Neural cell (in vitro differentiated cells): ENCODE measurements around the gene ALS2CL. TPM values are rescaled to one million over a fixed set of nuclear protein-coding genes. Genes with fewer than 3 reads are reported as not detected.

Source experiments
- H2AFZ ChIP-seq: fragments of 200-600, 300-800 bp; sonication (generic), shearing (Covaris generic); 2 replicates; pipeline ENCODE4 v1.6.0; 2014; ENCODE audit warnings: low read depth, mild to moderate bottlenecking, antibody characterized with exemption, low read length, moderate library complexity
- H3F3A ChIP-seq: fragments of 200-600 bp; shearing (Covaris generic); 2 replicates; pipeline ENCODE4 v1.6.1; 2016; ENCODE audit warnings: mild to moderate bottlenecking, moderate library complexity, mixed read lengths, antibody characterized with exemption, low read length; ENCODE audit not compliant: insufficient read depth, poor library complexity, severe bottlenecking
- H3K27ac ChIP-seq: fragments of 200-600, 300-800 bp; sonication (generic), shearing (Covaris generic); 2 replicates; pipeline ENCODE4 v1.5.1; 2014; ENCODE audit warnings: mild to moderate bottlenecking, low read length, moderate library complexity
- H3K27me3 ChIP-seq: fragments of 300-800, 200-600 bp; sonication (generic), shearing (Covaris generic); 2 replicates; pipeline ENCODE4 v1.6.0; 2014; ENCODE audit warnings: mild to moderate bottlenecking, low read depth, low read length, moderate library complexity; ENCODE audit not compliant: insufficient read depth
- H3K36me3 ChIP-seq: fragments of 300-800, 200-600 bp; sonication (generic), shearing (Covaris generic); 2 replicates; pipeline ENCODE4 v1.5.1; 2014; ENCODE audit warnings: mild to moderate bottlenecking, antibody characterized with exemption, low read length, moderate library complexity; ENCODE audit not compliant: insufficient read depth
- H3K4me2 ChIP-seq: fragments of 300-800, 200-600 bp; sonication (generic), shearing (Covaris generic); 2 replicates; pipeline ENCODE4 v1.6.0; 2014; ENCODE audit warnings: mild to moderate bottlenecking, low read length
- H3K4me3 ChIP-seq: fragments of 300-800, 200-600 bp; sonication (generic), shearing (Covaris generic); 2 replicates; pipeline ENCODE4 v1.5.1; 2014; ENCODE audit warnings: mild to moderate bottlenecking, low read length, moderate library complexity
- H3K79me2 ChIP-seq: fragments of 200-600 bp; shearing (Covaris generic); replicated peaks from 2 replicates; pipeline ENCODE4 v1.6.0; 2014; ENCODE audit warnings: mild to moderate bottlenecking, low read length, moderate library complexity; ENCODE audit not compliant: insufficient read depth
- H3K9ac ChIP-seq: fragments of 300-800, 200-600 bp; sonication (generic), shearing (Covaris generic); 2 replicates; pipeline ENCODE4 v1.6.1; 2016; ENCODE audit warnings: mild to moderate bottlenecking, low read length, mixed read lengths
- H3K9me2 ChIP-seq: fragments of 200-600 bp; shearing (Covaris generic); 2 replicates; pipeline ENCODE4 v1.6.1; 2016; ENCODE audit warnings: mild to moderate bottlenecking, low read length, mixed read lengths; ENCODE audit not compliant: insufficient read depth
- H3K9me3 ChIP-seq: fragments of 200-600, 300-800 bp; sonication (generic), shearing (Covaris generic); 2 replicates; pipeline ENCODE4 v1.6.1; 2016; ENCODE audit warnings: mild to moderate bottlenecking, mixed run types, low read length, moderate library complexity, mixed read lengths
- H4K20me1 ChIP-seq: fragments of 200-600 bp; shearing (Covaris generic); 2 replicates; pipeline ENCODE4 v1.6.1; 2016; ENCODE audit warnings: mild to moderate bottlenecking, mixed run types; ENCODE audit not compliant: insufficient read depth
- CTCF ChIP-seq: fragments of 450-650 bp; IDR thresholded peaks from 2 replicates; pipeline ENCODE4 v1.5.1; 2014; ENCODE audit warnings: antibody characterized with exemption, mild to moderate bottlenecking, moderate library complexity; ENCODE audit not compliant: poor library complexity, severe bottlenecking
- EP300 ChIP-seq: fragments of 450-650 bp; conservative IDR thresholded peaks from 2 replicates; pipeline ENCODE4 v1.6.1; 2014; ENCODE audit warnings: antibody characterized with exemption, mild to moderate bottlenecking, moderate library complexity; ENCODE audit not compliant: poor library complexity, severe bottlenecking
- EZH2 ChIP-seq: fragments of 200-600, 300-800 bp; shearing (Covaris generic), sonication (generic); IDR thresholded peaks from 2 replicates; pipeline ENCODE4 v1.6.1; 2014; ENCODE audit warnings: antibody characterized with exemption, low read length, borderline replicate concordance, mild to moderate bottlenecking; ENCODE audit not compliant: insufficient read depth, poor library complexity, severe bottlenecking
- POLR2AphosphoS5 ChIP-seq: IDR thresholded peaks from 2 replicates; pipeline ENCODE4 v1.6.1; 2012
- RAD21 ChIP-seq: fragments of 450-650 bp; conservative IDR thresholded peaks from 2 replicates; pipeline ENCODE4 v1.6.1; 2014; ENCODE audit warnings: antibody characterized with exemption, mild to moderate bottlenecking, moderate library complexity
- REST ChIP-seq: IDR thresholded peaks from 2 replicates; pipeline ENCODE4 v1.6.1; 2012; ENCODE audit warnings: borderline replicate concordance
- SMC3 ChIP-seq: fragments of 450-650 bp; conservative IDR thresholded peaks from 2 replicates; pipeline ENCODE4 v1.6.1; 2014; ENCODE audit warnings: antibody characterized with exemption, mild to moderate bottlenecking, moderate library complexity; ENCODE audit not compliant: poor library complexity
- TAF1 ChIP-seq: IDR thresholded peaks from 2 replicates; pipeline ENCODE4 v1.6.1; 2012; ENCODE audit warnings: low read depth
- polyA plus RNA-seq: library from polyadenylated mRNA; depleted of rRNA; stranded (reverse); fragments of >200 nt; gene quantifications from 2 replicates; pipeline ENCODE4 v1.2.3, GENCODE V29; 2014

ALS2CL gene
- polyA plus RNA-seq, 1 donor from 2014 or later: 0.11 TPM

GRCh38 chr3:46712191-46713049 is 18.9 kb upstream of the ALS2CL start:
- no peaks in the 10 kb centered on the region for H3F3A ChIP-seq
- H3K27me3 ChIP-seq: no peaks in the 10 kb centered on the region
- H3K9me2 ChIP-seq: no peaks in the 10 kb centered on the region
- no peak for TF ChIP-seq SMC3
- TF ChIP-seq EP300: no peak
- TF ChIP-seq POLR2AphosphoS5: no peak
- no peak overlapping the region for H3K4me2 ChIP-seq
- H3K36me3 ChIP-seq: no peaks in the 10 kb centered on the region
- no peak overlapping the region for H2AFZ ChIP-seq
- no peak overlapping the region for H3K4me3 ChIP-seq
- H3K79me2 ChIP-seq: no peaks in the 10 kb centered on the region
- no peak overlapping the region for H3K9ac ChIP-seq
- H3K9me3 ChIP-seq: no peaks in the 10 kb centered on the region
- no peak overlapping the region for H3K27ac ChIP-seq
- no peaks in the 10 kb centered on the region for H4K20me1 ChIP-seq

DNA sequence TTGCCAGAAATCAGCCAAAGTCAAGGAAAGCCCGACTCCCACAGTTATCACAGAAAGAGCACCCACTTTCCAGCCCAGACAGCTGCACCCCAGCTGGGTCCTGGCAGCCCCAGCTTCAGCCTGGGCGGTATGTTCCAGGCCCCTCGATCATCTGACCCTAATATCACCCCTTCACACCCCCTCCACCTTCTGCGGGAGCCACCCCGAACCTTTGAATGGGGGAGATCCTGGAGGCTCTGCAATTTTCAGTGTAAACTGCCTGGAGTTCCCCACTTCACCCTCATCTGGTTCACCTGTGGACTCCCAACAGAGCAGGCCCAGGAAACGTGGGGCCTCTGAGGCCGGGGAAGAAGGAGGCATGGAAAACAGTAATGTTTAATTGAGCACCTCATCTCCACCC is 18.3 kb upstream of the ALS2CL start:
- Histone ChIP-seq H3F3A (no peaks in the 10 kb centered on the region), H2AFZ (no peak overlapping the region), H3K27me3 (no peaks in the 10 kb centered on the region), H3K9ac (no peak overlapping the region), H3K9me3 (no peaks in the 10 kb centered on the region), H3K79me2 (no peaks in the 10 kb centered on the region), H3K9me2 (no peaks in the 10 kb centered on the region), H3K27ac (no peak overlapping the region), H3K4me2 (no peak overlapping the region), H4K20me1 (no peaks in the 10 kb centered on the region), H3K4me3 (no peak overlapping the region), H3K36me3 (no peaks in the 10 kb centered on the region)
- no peak for TF ChIP-seq SMC3
- no peak for TF ChIP-seq CTCF
- no peak for TF ChIP-seq EZH2
- TF ChIP-seq POLR2AphosphoS5: no peak
- no peak for TF ChIP-seq EP300
- no peak for TF ChIP-seq TAF1
- no peak for TF ChIP-seq RAD21
- TF ChIP-seq REST: no peak
